ENCODE results near the gene VWA2. TPM values are rescaled to one million over a fixed set of nuclear protein-coding genes. Genes with fewer than 3 reads are reported as not detected.

VWA2 gene
- total RNA-seq, 1 donor from 2014 or later = not detected

DNA sequence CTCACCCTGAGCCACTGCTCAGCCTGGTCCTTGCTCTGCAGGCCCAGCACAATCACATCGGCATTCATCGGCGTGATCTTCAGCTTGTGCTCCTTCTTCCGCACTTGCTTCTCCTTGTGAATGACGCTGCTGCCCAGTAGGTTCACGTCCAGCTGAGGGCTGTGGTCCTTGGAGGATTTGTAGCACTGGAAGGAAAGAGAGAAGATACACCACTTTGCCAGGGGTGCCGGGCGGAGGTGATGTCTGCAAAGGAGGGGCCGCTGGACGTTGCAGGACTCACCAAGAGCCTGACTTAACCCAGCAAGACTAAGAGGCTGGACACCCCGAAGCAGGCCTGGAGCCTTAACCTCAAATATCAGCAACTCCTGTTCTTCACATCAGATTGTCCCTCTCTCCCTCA, 74.8 kb downstream of the VWA2 start:
- H3K4me1 ChIP-seq = peaks cover 5% of the 10 kb centered on the region
- no peaks in the 10 kb centered on the region for H3K9me3 ChIP-seq (replicated peaks)
- TF ChIP-seq, protein P1, sequence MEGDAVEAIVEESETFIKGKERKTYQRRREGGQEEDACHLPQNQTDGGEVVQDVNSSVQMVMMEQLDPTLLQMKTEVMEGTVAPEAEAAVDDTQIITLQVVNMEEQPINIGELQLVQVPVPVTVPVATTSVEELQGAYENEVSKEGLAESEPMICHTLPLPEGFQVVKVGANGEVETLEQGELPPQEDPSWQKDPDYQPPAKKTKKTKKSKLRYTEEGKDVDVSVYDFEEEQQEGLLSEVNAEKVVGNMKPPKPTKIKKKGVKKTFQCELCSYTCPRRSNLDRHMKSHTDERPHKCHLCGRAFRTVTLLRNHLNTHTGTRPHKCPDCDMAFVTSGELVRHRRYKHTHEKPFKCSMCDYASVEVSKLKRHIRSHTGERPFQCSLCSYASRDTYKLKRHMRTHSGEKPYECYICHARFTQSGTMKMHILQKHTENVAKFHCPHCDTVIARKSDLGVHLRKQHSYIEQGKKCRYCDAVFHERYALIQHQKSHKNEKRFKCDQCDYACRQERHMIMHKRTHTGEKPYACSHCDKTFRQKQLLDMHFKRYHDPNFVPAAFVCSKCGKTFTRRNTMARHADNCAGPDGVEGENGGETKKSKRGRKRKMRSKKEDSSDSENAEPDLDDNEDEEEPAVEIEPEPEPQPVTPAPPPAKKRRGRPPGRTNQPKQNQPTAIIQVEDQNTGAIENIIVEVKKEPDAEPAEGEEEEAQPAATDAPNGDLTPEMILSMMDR (IDR thresholded peaks at IDR 0.05; ENCODE audit: borderline replicate concordance) = no peak
- no peak overlapping the region for H3K27ac ChIP-seq (replicated peaks)
- H3K36me3 ChIP-seq = peaks cover 17% of the 10 kb centered on the region
- no peak for DNase-seq
- intact Hi-C loops (cut with micrococcal nuclease) = no loop called here
- H3K27me3 ChIP-seq (ENCODE audit: low read depth) = no peaks in the 10 kb centered on the region
- no peak overlapping the region for H3K4me3 ChIP-seq

DNA sequence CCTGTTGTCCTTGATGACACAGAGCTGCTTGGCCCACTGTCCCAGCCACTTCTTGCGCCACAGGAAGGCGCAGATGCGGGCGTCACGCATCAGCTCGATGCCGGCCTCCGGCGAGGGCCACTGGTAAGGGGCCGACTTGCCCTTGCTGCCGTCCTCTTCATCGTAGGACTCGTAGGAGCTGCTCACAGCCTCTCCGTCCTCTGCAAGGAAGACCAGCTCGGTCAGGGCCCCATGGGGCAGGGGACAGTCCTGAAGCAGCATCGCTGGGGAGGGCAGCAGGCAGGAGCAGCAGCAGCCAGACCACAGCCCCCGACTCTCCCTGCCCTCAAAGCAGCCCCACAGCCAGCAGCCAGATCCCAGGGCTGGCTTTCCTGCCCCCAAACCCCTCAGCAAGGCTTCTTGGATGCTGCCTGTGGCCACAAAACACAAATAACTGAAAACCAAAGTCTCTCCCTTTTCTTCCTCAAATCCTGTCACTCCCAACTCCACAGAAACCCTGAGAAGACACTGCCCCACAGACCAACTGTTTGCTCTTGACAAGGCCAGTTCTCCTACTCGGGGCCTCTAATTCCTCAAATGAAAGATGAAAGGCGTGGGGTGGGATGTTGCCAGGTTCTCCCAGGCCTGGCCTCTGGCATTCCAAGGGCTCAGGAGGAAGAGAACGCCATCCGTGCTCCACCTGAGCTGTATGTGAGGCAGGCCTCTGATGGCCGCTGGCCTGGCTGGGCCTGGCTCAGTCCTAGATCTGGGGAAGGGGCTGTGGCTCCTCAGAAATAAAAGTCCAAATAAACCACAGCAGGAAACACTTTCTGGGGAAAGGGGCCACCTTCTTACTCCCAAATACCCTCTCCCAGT, 76.7 kb downstream of the VWA2 start:
- no peak for DNase-seq
- H3K4me1 ChIP-seq = peaks cover 7% of the 10 kb centered on the region
- TF ChIP-seq, protein P1 (IDR thresholded peaks at IDR 0.05; ENCODE audit: borderline replicate concordance) = no peak
- H3K27me3 ChIP-seq (ENCODE audit: low read depth) = no peaks in the 10 kb centered on the region
- no peak overlapping the region for H3K4me3 ChIP-seq
- H3K9me3 ChIP-seq (replicated peaks) = no peaks in the 10 kb centered on the region
- intact Hi-C loops (cut with micrococcal nuclease) = no loop called here
- peaks cover 15% of the 10 kb centered on the region for H3K36me3 ChIP-seq
- no peak overlapping the region for H3K27ac ChIP-seq (replicated peaks)

DNA sequence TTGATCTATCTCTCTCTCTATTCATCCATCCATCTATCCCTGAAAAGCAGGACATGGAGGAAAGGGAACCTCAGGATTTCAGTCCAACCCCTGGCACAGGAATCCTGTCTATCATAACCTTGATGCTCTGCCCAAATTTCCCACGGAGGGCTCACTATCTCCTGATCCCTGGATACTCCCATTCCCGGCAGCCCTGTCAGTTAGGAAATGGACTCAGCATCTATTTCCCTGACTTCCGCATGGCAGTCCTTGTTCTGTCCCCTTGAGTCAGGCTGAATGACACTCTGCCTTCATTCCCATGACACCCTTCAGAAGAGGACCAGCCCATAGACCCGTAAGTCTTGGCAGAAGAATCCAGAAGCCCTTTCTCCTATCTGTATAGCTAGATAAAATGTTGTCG, 77.7 kb downstream of the VWA2 start:
- DNase-seq = no peak
- TF ChIP-seq, protein P1 (IDR thresholded peaks at IDR 0.05; ENCODE audit: borderline replicate concordance) = no peak
- H3K27ac ChIP-seq (replicated peaks) = no peak overlapping the region
- H3K9me3 ChIP-seq (replicated peaks) = no peaks in the 10 kb centered on the region
- peaks cover 15% of the 10 kb centered on the region for H3K36me3 ChIP-seq
- no peaks in the 10 kb centered on the region for H3K27me3 ChIP-seq (ENCODE audit: low read depth)
- H3K4me3 ChIP-seq = no peak overlapping the region
- intact Hi-C loops (cut with micrococcal nuclease) = no loop called here
- peaks cover 15% of the 10 kb centered on the region for H3K4me1 ChIP-seq

DNA sequence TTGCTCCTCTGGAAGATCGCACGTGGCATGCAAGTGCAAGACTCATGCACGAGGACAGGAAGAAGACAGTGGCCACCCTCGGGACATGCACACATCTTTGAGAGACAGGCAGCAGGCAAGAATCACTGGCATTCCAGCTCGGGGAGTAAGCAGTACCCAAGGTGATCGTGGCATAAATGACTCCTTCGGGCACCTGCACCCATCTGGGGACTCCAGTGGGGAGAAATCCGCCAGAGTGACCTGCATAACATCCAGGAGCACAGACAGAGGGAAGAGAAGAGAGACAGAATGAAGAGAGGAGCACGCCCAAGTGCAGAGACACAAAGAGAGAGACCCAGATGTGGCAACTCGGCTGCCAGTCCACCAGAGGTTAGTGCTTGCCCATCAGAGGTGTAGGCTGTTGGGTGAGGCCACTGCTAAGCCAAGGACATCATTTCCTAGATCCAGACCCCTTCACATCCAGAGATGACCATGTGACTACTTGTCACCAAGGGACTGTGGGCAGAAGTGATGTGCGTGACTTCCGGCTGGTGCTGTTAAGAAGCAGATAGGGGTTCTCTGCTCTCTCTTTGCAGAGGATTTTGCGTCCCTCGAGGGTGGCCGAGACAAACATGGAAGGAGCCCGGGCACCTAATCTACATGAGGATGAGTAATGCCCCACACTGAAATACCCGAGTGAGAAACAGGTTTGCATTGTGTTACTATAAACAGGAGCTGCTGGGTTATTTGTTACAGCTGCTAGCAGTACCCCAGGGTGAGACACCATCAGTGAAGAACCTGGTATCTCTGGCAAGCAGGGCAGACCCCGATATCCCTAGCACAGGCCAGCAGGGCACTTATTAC, 80.6 kb downstream of the VWA2 start:
- no peak overlapping the region for H3K4me3 ChIP-seq
- TF ChIP-seq, protein P1 (IDR thresholded peaks at IDR 0.05; ENCODE audit: borderline replicate concordance) = no peak
- DNase-seq = no peak
- H3K27me3 ChIP-seq (ENCODE audit: low read depth) = no peaks in the 10 kb centered on the region
- H3K9me3 ChIP-seq (replicated peaks) = no peaks in the 10 kb centered on the region
- intact Hi-C loops (cut with micrococcal nuclease) = no loop called here
- H3K4me1 ChIP-seq = peaks cover 26% of the 10 kb centered on the region
- H3K27ac ChIP-seq (replicated peaks) = no peak overlapping the region
- H3K36me3 ChIP-seq = no peaks in the 10 kb centered on the region

DNA sequence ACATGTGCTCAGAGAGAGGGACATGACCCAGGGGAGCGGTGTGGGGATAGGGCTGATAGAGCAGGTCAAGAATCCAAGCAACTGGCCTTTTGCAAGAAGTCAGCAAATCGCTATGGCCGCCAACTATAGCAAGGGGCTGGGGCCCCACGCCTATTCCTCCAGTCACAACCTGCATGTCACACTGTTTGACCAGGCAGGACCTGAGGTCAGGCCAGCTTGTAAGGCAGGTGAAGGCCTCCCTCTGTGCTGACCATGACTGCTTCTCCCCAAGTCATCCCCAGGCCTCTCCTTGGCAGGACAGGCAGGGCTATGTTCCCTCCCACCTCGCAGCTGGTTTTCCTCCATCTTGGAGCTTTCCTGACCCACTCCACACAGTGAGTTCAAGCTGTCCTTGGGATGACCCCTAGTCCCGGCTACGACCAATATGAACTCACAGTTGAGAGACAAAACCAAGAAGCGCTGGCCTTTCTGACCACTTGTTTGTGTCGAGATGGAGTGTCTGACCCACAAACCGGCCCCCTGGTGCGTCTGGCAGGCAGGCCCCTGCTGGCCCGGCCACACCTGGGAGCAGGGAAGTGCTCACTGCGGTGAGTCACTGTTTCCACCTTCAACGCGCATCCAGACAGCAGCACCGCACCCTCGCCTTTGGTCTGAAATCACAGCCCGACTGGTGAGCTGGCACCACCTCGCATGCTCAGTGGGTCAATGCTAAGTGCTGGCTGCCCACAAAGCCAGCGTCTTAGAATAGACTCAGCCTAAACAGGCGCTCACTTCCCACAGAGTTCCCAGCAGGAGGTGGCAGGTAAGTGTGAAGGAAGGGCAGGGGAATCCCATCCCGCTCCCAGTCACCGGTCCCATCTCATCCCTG, 81.4 kb downstream of the VWA2 start:
- no peak for DNase-seq
- Histone ChIP-seq H3K9me3 (replicated peaks) (no peaks in the 10 kb centered on the region), H3K4me1 (peaks cover 26% of the 10 kb centered on the region), H3K4me3 (no peak overlapping the region), H3K27ac (replicated peaks) (no peak overlapping the region), H3K27me3 (ENCODE audit: low read depth) (no peaks in the 10 kb centered on the region), H3K36me3 (no peaks in the 10 kb centered on the region)
- TF ChIP-seq, protein P1 (IDR thresholded peaks at IDR 0.05; ENCODE audit: borderline replicate concordance) = no peak
- intact Hi-C loops (cut with micrococcal nuclease) = no loop called here

Data from left ventricle myocardium inferior (tissue), 1 donor.